HG02884 (cell line): Measurements from ENCODE around the gene CELA2A.

Experiments used
- ATAC-seq: cut with Tn5 transposase; IDR thresholded peaks from one replicate; pipeline ENCODE4 v1.9.1; 2021; ENCODE audit warnings: mild to moderate bottlenecking, moderate library complexity; ENCODE audit not compliant: unreplicated experiment

Gene CELA2A

GRCh38 chr1:15456313-15456954 lies at the start of gene CELA2A:
Gene CELA2A, plus strand, starts transcription at chr1:15456732. Its CDS starts 22 bp downstream, at chr1:15456754.
- no peak for ATAC-seq

- ATAC-seq, result no peak
Observed at GRCh38 chr1:15407580-15407979, 49.0 kb upstream of the CELA2A start.

GRCh38 chr1:15408890-15409387 lies 47.6 kb upstream of the CELA2A start:
- ATAC-seq, result no peak

GRCh38 chr1:15409388-15410222 lies 46.9 kb upstream of the CELA2A start, which contains the start of gene EFHD2:
Gene EFHD2, plus strand, starts transcription at chr1:15409888. Its CDS starts 84 bp downstream, at chr1:15409972.
- peak; percentile 81 for ATAC-seq

GRCh38 chr1:15410223-15410883 lies 46.2 kb upstream of the CELA2A start:
- ATAC-seq, result no peak

DNA sequence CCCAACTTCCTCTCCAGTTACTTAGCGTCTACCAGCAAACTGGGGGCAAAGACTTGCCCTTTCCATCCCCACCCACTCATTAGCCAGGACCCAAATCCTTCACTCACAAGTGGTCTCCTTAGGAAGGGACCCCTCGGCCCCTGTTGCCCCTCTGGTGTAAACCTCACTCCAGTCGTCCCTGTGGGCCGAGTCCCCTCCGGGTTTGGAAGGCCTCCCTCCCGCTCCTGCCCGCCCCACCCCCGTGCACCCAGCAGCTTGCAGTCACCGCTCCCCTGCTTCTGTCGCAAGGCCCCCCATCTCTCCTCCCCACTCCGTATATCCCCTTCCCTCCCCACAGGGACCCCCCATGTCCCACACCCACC lies 45.7 kb upstream of the CELA2A start:
- no peak for ATAC-seq

DNA sequence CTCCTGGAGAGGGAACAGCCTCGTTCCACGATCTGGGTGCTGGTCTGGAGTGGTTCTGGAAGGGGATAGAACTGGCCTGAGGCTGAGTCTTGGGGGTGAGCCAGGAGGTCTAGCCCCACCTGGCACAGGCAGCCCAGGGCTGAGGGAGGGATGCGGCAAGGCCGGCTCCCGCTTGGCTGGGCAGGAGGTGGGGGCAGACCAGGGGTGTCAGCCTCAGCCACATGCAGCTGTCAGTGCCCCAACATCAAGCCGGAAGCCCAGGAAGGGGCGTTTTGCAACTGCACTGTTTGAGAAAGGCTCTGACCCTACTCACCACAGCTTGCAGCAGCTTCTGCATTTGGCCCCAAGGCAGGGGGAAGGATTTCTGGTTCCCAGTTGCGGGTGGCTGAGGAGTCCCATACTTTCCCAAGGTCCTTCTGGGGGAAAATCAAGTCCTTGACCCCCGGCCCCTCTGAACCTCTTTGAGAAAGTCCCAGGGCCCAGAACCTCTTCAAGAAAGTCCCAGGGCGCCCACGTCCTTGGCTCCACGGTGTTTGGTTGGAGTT lies 44.9 kb upstream of the CELA2A start:
- no peak for ATAC-seq

GRCh38 chr1:15412175-15412800 lies 44.2 kb upstream of the CELA2A start:
- no peak for ATAC-seq

GRCh38 chr1:15412843-15413242 lies 43.7 kb upstream of the CELA2A start:
- no peak for ATAC-seq

- ATAC-seq, result no peak
Observed at GRCh38 chr1:15413563-15414444, 42.7 kb upstream of the CELA2A start.

DNA sequence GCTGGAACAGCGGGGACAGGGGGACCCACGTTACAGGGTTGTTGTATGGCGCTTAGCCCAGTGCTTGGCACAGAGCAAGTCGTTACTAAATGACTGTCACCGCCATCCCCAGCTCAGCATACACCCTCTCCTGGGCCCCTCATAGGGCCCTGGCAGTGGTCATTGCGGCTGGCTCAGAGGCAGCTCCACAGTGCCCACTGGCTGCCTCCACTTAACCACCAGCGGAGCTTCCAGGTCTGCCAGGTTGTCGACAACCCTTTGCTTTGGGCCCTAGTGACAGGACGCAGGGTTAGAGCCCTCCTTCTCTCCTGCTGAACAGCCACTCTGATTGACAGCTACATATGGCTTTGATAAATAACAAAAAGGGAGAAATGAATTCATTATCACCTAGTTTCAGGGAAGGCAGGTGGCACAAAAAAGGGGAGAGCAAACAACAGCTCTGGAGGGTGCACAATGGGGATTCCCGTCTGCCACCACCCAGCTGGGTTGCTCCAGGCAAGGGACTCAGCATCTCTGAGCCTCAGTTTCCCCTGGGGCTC lies 42.0 kb upstream of the CELA2A start:
- no peak for ATAC-seq

GRCh38 chr1:15417059-15417934 lies 39.2 kb upstream of the CELA2A start:
- no peak for ATAC-seq

- ATAC-seq, result no peak
Observed at GRCh38 chr1:15418806-15419515, 37.6 kb upstream of the CELA2A start.

DNA sequence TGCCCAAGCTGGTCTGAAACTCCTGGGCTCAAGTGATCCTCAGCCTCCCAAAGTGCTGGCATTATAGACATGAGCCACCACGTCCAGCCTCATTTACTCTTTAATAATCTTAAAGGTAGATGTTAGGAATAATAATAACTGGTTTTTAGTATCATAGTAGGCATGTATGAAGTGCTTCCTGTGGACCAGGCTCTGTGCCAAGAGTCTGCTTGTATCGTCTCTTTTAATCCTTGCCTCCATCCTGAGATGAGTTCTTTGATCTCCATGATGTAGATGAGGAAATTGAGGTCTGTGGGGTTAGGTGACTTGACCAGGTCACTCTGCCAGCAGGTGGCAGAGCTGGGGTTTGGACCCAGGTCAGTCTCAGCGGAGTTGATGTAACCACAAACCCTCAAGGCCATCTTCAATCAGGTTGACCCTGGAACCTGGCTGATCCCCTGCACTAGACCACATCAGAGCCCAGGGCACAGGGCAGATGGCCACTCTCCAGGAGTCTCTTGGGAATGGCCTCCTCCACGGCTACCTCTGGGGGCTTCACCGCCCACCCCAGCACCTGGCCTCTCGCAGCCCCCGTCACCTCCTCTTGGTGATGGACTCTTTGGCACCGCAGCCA lies 35.6 kb upstream of the CELA2A start:
- no peak for ATAC-seq

DNA sequence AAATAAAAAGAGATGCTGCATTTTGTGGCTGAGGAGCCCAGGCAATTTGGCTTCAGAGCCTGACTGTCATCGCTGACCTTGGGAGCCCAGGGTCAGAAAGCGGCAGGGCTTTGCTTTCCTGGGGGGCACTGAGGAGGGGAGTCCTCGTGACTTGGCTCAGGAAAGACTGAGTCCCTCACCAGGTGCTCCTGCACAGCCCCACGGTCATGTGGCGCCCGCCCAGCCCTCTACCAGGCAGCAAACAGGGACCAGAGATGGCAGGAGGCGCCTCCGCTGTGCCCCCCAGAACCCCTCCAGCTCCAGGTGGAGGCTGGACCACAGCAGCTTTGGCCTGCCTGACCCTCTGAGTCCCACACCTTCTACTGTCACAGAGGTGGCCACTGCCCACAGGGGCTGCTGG lies 33.7 kb upstream of the CELA2A start:
- no peak for ATAC-seq

DNA sequence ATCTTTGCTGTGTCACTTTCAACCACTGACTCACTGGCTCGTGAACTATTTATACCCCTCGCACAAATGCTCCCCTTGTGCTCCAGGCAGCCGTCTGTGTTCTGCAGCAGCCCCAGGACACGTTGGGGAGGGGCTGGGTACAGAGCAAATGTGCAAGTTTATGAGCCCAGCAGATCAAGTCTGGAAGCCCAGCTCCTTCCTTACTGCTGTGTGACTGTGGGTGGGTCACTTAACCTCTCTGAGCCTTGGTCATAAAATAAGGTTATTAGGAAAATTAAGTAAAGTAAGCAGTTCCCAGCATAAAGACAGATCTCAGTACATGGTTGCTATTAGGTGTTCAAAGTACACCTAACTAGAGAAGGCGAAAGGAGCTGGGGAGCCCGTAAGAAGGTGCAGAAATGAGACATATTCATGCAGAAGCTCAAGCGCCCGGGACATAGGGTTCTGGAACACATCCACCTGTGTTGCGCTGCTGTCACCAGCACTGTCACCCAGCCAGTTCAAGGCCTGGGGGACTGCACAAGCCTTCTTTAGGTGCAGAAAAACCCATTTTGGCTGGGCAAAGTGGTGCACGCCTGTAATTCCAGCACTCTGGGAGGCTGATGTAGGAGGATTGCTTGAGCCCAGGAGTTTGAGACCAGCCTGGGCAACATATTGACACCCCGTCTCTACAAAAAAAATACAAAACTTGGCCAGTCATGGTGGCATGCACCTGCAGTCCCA lies 33.0 kb upstream of the CELA2A start:
- ATAC-seq, result no peak

DNA sequence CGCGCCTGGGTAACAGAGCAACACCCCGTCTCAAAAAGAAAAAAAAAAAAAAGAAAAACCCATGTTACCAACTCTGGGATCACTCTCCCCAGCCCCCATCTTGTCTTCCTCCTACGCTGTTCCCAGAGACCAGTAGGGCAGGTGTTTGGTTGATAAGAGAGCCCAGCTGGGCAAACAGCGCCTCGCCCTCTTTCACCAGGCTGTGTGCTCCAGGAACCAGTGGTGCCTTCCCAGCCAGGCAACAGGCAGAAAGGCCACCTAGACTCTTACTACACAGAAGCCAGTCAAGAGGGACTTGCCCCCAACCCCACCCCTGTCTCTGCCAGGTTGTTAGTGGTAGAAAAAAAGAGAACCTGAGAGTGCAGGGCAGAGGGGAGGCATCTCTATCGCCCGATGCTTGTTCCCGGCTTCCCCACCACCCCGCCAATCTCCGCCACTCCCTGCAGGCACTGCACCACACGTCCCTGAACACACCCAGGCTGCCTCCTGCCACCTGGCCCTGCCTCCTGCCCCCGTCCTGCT lies 32.3 kb upstream of the CELA2A start:
- ATAC-seq, result no peak
